ENCODE data around the gene PPP3R1. TPM values are rescaled to one million over a fixed set of nuclear protein-coding genes. Genes with fewer than 3 reads are reported as not detected.
A peak's percentile ranks its signal among the peaks of the same experiment; 100 is the strongest.

Gene PPP3R1
- total and polyA plus RNA-seq, 9 of the 15 experiments (the other 6 are each of a cell fraction or from before 2014, with no cell fraction given), result 3.7 to 70.0 (median 24.8) TPM

- TF ChIP-seq E2F8 (IDR thresholded peaks at IDR 0.05; ENCODE audit: low read depth, partially characterized antibody) (peak; percentile 61), PPARD (CRISPR knock-in tag; IDR thresholded peaks at IDR 0.05) (no peak), ATF7 (IDR thresholded peaks at IDR 0.05) (peak; percentile 85; the same call in 1 of the 2 replicates), FOXA3 (CRISPR knock-in tag; conservative IDR thresholded peaks at IDR 0.05 in 1 of 2, IDR thresholded peaks at IDR 0.05 in 1 of 2) (no peak), MTA3 (IDR thresholded peaks at IDR 0.05; ENCODE audit: borderline replicate concordance) (no peak; the same call in 1 of the 2 replicates), POLR3A (IDR thresholded peaks at IDR 0.05; ENCODE audit: borderline replicate concordance, extremely low read depth, insufficient read depth, insufficient read length) (no peak), DLX4 (CRISPR knock-in tag; IDR thresholded peaks at IDR 0.05) (no peak), ILF3 (IDR thresholded peaks at IDR 0.05; ENCODE audit: borderline replicate concordance) (no peak), NR1H2 (CRISPR knock-in tag; IDR thresholded peaks at IDR 0.05) (no peak), ZBTB43 (CRISPR knock-in tag; IDR thresholded peaks at IDR 0.05) (no peak), PHF20 (IDR thresholded peaks at IDR 0.05; ENCODE audit: partially characterized antibody) (peak; percentile 53), POLR2AphosphoS5 (IDR thresholded peaks at IDR 0.05; ENCODE audit: control insufficient read depth, insufficient read depth, low read depth, low read length) (peak; percentile 75), IRF9 (tag; IDR thresholded peaks at IDR 0.05) (no peak), GATAD2B (IDR thresholded peaks at IDR 0.05; ENCODE audit: borderline replicate concordance) (no peak), NCOA1 (IDR thresholded peaks at IDR 0.05; ENCODE audit: low read depth) (peak; percentile 64), ZNF212 (CRISPR knock-in tag; IDR thresholded peaks at IDR 0.05) (no peak), DIDO1 (tag; IDR thresholded peaks at IDR 0.05; ENCODE audit: low read depth) (no peak), CTBP1 (IDR thresholded peaks at IDR 0.05; ENCODE audit: borderline replicate concordance) (peak; percentile 79), USF1 (CRISPR knock-in tag; IDR thresholded peaks at IDR 0.05) (peak; percentile 90), ZBTB17 (CRISPR knock-in tag; IDR thresholded peaks at IDR 0.05) (0 out of 2 replicates have a peak, but pooled peaks have one; percentile 33)
Measured at GRCh38 chr2:68252400-68253218, at the start of gene PPP3R1 (continued).

All from K562 (cell line).